GM21360 (cell line): ENCODE results near the gene SNAPIN.

Experiments used
- ATAC-seq: cut with Tn5 transposase; IDR thresholded peaks from one replicate; pipeline ENCODE4 v1.9.1; 2021; ENCODE audit warnings: mild to moderate bottlenecking, moderate library complexity; ENCODE audit not compliant: unreplicated experiment

The SNAPIN gene

GRCh38 chr1:153705484-153705883 is 47.0 kb downstream of the SNAPIN start:
- ATAC-seq = no peak

- ATAC-seq = no peak
These were observed 52.5 kb downstream of the SNAPIN start for GRCh38 chr1:153711026-153711425.
